HG03558 (cell line): ENCODE measurements around the gene LIX1.
A peak's percentile ranks its signal among the peaks of the same experiment; 100 is the strongest.
"Not testable (repeated sequence)": the region's sequence is repeated elsewhere in the genome, so short reads cannot be mapped to it uniquely, and the experiment has no call there.

Source experiments
- ATAC-seq: cut with Tn5 transposase; IDR thresholded peaks from one replicate; pipeline ENCODE4 v1.9.1; 2021; ENCODE audit warnings: moderate number of reproducible peaks; ENCODE audit not compliant: unreplicated experiment; ENCODE audit errors: extremely low read depth

LIX1 gene

DNA sequence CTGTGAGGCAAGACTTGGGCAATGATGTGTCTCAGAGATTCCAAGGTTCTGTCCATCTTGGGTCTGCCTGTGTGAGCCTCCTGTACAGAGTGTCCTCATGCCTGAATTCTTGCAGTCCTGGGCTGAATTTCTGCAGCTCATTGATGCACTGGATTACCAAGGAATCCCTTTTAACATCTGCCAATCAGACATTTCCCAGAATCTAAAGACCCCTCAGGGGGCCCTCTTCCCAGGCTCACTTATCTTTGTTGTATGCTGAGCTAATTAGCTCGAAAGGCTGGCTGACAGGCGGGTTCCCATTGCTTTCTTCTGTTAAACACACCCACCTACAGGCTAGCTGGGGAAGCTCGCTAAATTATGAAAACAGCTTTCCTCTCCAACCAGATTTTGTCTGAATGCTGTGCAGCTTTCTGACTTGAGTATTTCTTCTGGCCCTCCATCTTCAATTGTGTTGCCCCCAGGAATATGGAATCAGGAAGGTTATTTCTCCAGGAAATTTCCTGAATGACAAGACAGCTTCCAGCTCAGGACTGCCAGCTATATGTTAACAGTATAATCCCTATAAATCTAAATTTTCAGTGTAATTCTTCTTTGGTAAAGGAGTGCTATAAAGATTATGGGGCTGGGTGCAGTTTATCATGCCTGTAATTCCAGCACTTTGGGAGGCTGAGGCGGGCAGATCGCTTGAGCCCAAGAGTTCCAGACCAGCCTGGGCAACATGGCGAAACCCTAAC, at the start of gene LIX1:
Gene LIX1 (minus strand): TSS at position 91 of the 734 bp plus-strand sequence. CDS start 35 bp downstream, at position 56.
- ATAC-seq: peak; percentile 77

DNA sequence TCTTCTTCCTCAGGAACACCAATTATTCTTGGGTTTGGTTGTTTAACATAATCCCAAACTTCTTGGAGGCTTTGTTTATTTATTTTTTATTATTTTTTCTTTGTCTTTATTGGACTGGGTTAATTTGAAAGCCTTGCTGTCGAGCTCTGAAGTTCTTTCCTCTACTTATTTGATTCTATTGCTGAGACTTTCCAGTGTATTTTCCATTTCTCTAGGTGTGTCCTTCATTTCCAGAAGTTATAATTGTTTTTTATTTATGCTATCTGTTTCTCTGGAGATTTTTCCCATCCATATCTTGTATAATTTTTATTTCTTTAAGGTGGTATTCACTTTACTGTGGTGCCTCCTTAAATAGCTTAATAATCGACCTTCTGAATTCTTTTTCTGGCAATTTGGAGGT, 49.5 kb upstream of the LIX1 start:
- ATAC-seq: no peak

DNA sequence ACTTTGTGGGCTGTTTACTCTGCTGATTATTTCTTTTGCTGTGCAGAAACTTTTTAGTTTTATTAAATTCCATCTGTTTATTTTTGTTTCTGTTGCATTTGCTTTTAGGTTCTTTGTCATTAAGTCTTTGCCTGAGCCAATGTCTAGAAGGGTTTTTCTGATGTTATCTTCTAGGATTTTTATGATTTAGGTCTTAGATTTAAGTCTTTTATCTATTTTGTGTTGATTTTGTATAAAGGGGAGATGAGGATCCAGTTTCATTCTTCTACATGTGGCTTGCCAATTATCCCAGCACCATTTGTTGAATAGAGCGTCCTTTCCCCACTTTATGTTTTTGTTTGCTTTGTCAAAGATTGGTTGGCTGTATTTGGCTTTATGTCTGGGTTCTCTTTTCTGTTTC, 47.1 kb upstream of the LIX1 start:
- not testable (repeated sequence) for ATAC-seq

DNA sequence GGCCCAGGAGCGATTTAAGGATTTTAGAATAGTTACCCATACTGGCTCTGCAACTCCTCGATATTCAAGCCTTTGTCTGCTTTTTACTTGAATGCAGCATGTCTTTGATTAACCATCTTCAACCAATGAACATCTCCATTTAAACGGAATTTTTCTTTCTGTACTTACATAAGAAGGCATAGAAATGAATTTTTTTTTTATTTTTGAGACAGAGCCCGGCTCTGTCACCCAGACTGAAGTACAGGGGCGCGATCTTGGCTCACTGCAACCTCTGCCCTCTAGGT, 41.5 kb upstream of the LIX1 start:
- no peak for ATAC-seq

DNA sequence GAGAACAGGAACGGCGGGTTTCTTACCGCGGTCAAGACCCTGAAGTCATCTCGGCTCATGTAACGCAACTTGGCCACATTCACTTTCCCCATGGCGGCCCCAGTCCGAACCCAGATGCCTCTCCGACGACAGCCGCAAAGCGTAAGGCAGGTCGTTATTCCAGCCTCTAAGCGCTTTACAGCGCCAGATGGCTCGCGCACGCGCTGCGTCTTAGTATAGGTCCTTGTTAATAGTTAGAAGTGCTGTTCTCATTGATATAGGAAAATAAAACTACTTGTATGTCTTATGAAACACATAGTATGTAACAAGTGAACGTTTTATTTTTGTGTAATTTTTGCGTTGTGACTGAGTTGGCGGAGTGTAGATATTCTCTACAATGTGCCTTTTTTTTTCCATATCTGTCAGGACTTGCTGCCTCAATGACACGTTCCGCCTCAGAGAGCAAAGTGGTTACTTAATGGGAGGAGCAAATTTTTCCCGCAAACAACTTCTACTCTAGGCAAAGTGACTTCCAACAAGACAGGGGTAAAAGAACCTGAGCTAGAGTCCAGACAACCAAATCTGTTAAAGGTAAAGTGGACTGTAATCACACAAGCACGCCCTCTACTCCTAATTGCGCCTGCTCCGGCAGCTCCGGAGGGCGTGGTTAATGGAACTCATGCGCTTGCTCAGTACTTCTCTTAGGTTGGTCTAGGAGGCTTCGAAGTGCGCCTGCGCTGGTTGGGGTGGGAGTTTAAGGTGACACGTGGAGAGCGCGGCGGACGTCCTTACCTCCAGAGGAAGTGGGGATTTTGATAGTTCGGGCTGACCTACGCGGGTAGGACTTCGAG, 40.9 kb upstream of the LIX1 start, which contains the start of gene RIOK2:
Gene RIOK2 (minus strand): TSS at position 148 of the 830 bp plus-strand sequence. CDS start 56 bp downstream, at position 92.
- ATAC-seq: peak; percentile 87

- no peak for ATAC-seq
Observed at GRCh38 chr5:97182571-97183099, 40.2 kb upstream of the LIX1 start.

DNA sequence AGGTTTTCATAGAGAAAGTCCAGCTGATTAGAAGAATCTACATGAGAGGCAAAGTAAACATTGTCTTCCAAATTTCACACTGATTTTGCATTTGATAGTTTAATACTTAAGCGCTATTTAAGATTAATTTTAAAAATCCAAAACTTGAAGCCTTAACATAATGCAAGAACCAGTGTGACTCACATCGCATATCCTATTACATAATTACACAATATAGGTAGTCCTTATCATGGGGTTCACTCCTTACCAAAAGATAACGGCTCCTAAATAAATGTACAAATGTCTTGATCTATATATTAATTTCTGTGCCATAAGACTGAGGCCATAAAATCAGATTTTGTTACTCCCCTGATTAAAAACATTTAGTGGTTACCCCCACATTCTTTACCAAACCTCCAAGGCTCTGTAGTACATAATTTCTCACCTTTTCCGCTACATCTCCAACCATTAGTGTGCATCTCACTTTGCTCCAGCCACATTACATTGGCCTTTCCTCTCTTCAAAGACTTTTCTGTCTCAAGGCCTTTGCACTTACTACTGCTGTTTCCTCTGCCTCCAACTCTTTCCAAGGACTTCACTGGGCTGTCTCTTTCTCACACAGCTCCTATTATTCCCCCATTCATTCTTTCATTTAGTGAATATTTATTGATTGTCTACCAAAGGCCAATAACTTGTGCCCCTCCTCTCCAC, 39.6 kb upstream of the LIX1 start:
- no peak for ATAC-seq

GRCh38 chr5:97179457-97179856, 37.0 kb upstream of the LIX1 start:
- ATAC-seq: not testable (repeated sequence)

- no peak for ATAC-seq
Observed at GRCh38 chr5:97172227-97172626, 29.8 kb upstream of the LIX1 start.

DNA sequence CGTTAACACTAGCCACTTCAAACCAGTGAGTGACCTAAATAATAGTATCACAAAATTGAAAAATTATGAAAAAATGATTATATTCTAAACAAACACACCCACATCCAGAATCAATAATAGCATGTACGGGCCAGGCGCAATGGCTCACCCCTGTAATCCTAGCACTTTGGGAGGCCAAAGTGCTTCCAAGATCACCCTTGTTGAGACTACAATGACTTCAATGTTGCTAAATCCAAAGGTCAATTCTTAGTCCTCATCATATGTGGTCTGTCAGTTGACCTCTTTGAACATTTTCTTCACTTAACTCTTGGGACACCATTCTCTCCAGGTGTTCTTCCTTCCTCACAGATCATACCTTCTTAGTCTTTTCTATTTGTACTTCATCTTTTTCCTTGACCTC, 29.3 kb upstream of the LIX1 start:
- ATAC-seq: no peak

DNA sequence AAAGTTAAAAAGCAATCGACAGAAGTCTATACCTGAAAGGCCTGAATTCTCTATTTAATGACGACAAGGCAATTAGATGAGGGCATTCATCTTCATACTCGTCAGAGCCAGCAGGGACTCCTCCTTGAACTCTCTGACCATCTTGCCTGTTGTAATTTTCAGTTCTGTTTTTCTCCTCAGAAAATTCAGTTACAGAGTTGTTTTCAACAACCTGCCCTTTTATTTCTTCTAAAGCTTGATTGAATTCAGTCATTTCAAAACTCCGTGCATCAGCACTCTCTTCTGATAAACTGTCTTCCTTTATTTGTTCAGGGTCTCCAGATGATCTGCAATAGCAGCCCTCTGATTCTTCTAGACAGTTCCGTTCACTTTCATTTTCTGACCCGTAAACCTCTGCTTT, 25.0 kb upstream of the LIX1 start:
- peak; percentile 57 for ATAC-seq

GRCh38 chr5:97165726-97166125, 23.3 kb upstream of the LIX1 start:
- no peak for ATAC-seq

GRCh38 chr5:97164846-97165245, 22.4 kb upstream of the LIX1 start:
- ATAC-seq: no peak

DNA sequence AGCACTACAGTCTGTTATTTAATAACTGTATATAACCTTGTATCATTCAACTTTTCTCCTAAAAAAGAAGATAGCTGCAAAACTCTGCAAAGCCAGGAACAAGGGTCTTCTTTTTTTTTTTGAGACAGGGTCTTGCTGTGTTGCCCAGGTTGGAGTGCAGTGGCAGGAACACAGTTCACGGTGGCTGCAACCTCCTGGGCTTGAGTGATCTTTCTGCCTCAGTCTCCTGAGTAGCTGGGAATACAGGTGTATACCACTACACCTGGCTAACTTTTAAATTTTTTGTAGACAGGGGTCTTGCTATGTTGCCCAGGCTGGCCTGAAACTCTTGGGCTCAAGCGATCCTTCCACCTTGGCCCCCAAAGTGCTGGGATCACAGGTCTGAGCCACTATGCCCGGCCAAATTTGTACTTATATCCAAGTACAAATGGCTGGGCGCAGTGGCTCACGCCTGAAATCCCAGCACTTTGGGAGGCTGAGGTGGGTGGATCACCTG, 21.4 kb upstream of the LIX1 start:
- ATAC-seq: no peak

DNA sequence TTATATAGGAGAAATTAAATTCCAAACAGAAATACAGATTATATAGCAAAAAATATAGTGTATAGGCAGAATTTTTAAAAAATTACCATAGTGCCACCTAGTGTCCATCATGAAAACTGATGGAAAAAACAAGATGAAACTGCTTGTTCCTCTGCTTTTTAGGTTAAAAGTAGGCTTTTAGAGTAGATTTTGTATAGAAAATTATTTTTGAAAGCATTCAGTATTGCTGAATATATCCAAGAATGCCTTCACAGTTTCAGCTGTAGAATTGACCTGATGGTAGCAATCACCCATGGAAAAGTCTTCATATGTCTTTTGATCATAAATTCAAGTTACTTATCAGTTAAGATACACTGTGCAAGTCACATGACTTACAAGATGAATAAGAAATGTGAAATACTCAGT, 21.0 kb upstream of the LIX1 start:
- no peak for ATAC-seq

DNA sequence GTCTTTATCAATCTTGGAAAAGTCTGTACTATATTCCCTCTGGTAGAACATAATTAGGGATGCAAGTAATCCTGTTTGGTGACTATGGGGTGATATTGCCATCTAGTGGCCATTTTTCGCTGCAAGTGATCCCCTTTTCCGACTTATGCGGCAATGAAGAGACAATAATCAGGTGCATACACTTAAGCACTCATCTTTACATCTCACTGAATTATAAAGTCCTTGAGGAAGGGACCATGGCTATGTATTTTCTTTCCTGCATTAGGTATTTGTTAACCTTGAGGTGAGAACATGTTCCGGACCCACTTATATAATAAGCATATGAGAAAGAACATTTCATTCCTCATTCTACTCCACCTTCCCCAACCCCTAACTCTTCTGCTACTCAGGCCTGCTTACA, 19.6 kb upstream of the LIX1 start:
- no peak for ATAC-seq

DNA sequence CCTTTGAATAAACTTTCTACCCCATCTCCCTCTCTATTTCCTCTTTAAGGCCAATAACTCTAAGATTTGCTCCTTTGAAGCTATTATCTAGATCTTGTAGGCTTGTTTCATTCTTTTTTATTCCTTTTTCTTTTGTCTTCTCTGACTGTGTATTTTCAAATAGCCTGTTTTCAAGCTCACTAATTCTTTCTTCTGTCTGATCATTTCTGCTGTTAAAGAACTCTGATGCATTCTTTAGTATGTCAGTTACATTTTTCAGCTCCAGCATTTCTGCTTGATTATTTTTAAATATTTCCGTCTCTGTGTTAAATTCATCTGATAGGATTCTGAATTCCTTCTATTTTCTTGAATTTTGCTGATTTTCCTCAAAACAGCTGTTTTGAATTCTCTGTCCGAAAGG, 15.3 kb upstream of the LIX1 start:
- no peak for ATAC-seq

- no peak for ATAC-seq
Observed at GRCh38 chr5:97151370-97151769, 9.0 kb upstream of the LIX1 start.

DNA sequence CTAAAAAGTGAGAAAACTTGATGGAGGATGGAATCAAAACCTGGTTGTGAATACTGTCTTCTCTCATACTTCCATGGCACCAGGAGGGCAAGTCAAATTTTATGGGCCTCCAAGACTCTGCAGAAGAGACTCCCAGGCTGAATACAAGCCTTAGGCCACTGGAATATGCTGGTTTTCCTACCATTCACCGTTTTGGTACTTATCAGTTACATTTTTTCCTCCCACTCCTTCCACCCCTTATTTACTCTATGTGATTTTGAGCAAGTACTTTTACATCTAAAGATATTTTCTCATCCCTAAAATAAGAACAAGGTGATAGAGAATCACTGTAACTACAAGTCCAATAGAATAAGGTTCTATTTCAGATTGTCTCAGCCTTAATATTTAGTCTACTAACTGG, 8.0 kb upstream of the LIX1 start:
- no peak for ATAC-seq

- no peak for ATAC-seq
Observed at GRCh38 chr5:97149709-97150108, 7.3 kb upstream of the LIX1 start.

DNA sequence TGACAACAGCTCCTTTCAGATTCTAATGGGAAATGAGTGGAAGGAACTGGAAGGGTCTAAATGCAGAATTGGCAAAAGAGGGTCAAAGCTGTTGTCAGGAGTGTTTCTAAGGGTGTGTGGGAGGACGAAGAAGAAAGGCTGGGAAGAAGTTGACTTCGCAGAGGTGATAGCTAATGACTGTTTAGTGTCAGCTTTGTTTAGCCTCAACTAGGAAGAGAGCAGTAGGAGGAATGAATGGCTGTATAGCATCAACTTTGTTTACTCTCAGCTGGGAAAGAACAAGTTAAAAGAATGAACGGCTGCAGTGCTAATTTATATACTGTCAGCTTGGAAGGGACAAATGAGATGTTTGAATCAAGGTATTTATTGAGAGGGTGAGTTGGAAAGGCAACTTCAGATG, 5.9 kb upstream of the LIX1 start:
- no peak for ATAC-seq
